ENCODE results near the gene DIO1.

Gene DIO1

DNA sequence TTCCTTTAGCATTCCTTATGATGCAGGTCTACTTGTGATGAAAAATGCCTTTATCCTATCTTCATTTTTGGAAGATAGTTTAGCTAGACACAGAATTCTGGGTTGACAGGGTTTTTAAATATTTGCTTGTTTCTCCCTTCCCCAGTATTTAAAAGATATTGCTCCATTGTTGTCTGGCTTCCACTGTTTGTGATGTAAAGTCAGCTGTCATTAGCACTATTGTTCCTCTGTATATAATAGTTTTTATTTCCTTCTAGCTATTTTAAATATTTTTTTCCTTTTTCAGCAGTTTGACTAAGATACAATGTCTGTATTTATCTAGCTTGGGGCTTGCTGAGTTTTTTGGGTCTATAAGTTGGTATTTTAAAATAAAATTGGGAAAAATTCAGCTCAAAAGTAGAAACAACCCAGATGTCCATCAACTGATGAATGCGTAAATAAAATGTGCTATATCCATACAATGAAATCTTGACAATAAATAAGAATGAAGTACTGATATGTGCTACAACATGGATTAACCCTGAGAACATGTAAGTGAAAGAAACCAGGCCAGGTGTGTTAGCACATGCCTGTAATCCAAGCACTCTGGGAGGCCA, 40.3 kb downstream of the DIO1 start:
- DNase-seq (ENCODE audit: extremely low spot score) = no peak
- ChIA-PET CTCF (interaction anchor here (0.8 to 2.2 kb wide), 7 partner anchors 9 to 74 kb away, joined by 3 to 7 read pairs (median 3); partner anchors contain the start of gene IFT25), POLR2A (no interaction called here)
- TF ChIP-seq, protein P1, sequence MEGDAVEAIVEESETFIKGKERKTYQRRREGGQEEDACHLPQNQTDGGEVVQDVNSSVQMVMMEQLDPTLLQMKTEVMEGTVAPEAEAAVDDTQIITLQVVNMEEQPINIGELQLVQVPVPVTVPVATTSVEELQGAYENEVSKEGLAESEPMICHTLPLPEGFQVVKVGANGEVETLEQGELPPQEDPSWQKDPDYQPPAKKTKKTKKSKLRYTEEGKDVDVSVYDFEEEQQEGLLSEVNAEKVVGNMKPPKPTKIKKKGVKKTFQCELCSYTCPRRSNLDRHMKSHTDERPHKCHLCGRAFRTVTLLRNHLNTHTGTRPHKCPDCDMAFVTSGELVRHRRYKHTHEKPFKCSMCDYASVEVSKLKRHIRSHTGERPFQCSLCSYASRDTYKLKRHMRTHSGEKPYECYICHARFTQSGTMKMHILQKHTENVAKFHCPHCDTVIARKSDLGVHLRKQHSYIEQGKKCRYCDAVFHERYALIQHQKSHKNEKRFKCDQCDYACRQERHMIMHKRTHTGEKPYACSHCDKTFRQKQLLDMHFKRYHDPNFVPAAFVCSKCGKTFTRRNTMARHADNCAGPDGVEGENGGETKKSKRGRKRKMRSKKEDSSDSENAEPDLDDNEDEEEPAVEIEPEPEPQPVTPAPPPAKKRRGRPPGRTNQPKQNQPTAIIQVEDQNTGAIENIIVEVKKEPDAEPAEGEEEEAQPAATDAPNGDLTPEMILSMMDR (IDR thresholded peaks at IDR 0.05; ENCODE audit: control extremely low read depth, extremely low read depth, low read depth, missing control alignments) = no peak

DNA sequence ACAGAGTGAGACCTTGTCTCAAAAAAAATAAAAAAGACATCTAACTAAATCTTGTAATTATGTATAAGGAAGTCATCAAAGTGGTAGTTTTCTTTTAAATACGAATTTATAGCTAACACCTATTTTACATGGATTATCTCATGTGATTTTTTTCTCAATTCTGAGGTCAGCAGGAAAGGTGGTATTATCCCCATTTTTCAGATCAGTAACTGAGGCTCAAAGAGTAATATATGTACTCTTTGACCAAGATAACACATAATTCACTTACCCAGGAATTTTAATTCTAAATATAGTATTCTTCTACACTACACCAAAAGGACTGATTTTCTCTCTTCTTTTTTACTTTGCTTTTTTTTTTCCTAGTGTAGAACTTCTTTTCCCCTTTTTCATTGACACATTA, 42.4 kb downstream of the DIO1 start:
- TF ChIP-seq, protein P1 (IDR thresholded peaks at IDR 0.05; ENCODE audit: control extremely low read depth, extremely low read depth, low read depth, missing control alignments) = no peak
- CTCF ChIA-PET = interaction anchor here (1.0 to 1.8 kb wide), 2 partner anchors 9 kb away, joined by 3 to 4 read pairs; partner anchors contain the start of gene IFT25
- DNase-seq (ENCODE audit: extremely low spot score) = no peak
- POLR2A ChIA-PET = no interaction called here

DNA sequence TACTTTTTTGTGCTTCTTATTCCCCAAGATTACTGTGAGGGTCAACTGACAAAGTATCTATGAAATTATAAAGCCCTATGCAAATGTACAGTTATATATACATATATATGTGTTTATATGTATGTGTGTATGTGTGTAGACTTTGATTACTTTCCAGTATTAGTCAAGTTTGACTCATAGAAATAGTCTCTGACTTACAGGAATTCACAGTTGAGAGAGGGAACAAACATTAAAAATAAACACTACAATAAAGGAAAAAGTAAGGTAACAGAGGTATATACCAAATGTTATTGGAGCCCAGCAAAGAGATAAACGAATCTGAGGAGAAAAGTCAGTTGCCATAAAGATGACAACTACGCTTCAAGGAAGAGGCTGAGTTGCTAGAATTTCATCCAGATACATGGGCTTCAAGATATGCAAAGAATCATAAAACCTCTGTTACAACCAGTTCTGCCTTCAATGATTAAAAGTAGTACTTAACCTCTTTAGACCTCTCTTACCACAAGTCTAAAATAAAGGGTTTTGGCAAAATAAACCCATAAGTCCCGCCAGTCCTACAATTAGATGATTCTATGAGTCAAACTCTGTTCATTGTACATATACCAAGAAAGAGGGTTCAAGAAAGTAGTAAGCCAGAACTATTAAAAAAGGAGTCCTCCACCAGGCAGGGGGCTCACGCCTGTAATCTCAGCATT, 44.3 kb downstream of the DIO1 start:
- DNase-seq (ENCODE audit: extremely low spot score) = no peak
- TF ChIP-seq, protein P1 (IDR thresholded peaks at IDR 0.05; ENCODE audit: control extremely low read depth, extremely low read depth, low read depth, missing control alignments) = no peak
- CTCF ChIA-PET = no interaction called here
- POLR2A ChIA-PET = no interaction called here

DNA sequence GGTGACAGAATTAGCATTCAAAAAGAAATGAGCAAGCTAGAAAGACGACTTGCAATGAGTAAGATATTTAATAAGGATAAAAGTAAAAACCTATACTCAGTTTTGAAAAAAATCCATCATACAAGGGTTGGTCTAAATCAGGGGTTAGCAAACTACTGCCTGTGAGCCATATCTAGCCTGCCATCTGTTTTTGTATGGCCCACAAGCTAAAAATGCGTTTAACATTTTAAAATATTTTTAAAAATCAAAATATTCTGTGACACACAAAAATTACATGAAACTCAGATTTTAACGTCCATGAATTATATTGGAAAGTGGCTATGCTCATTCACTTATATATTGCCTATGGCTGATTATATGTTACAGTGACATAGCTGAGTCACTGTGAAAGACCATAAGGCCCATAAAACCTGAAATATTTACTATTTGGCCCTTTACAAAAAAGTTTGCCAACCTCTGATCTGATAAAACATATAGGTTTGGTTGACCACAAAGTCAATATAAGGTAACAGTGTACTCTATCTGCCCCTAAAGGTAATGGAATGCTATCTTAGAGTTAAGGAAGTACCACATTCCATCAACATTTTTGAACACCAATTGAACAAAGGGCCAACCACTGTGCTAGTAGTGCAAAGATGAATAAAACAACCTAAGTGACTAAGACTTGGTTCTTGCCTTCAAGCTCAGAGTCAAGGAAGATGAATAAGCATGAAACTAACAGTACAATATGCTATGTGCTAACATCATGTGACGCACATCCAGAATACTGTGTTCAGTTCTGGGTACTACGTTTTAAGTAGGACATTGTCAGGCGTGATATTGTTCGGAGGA, 48.4 kb downstream of the DIO1 start:
- CTCF ChIA-PET = interaction anchor here (1.0 to 2.9 kb wide), 7 partner anchors 8 to 82 kb away, joined by 3 to 7 read pairs (median 4); no protein-coding TSS in a partner anchor
- POLR2A ChIA-PET = no interaction called here
- TF ChIP-seq, protein P1 (IDR thresholded peaks at IDR 0.05; ENCODE audit: control extremely low read depth, extremely low read depth, low read depth, missing control alignments) = no peak
- DNase-seq (ENCODE audit: extremely low spot score) = no peak

DNA sequence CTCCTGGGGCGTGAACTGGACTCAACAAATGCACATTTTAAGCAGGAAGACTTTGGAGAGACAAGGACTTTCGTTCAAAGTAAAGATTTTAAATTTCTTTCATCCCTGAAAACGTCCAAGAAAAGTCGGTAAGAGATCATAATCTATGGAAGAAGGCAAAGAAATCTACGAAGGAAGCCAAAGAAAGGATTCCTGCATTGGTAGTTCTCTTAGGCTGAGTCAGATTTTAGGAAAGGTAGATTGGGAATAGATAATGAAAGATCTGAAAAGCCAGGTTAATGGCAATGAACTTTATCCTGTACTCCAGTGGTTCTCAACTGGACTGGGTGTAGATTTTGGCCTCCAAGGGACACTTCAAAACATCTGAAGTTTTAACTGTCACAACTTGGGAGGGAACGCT, 49.1 kb downstream of the DIO1 start:
- ChIA-PET CTCF (interaction anchor here (1.5 to 3.1 kb wide), 3 partner anchors 9 to 82 kb away, joined by 4 to 11 read pairs (median 7); no protein-coding TSS in a partner anchor), POLR2A (no interaction called here)
- TF ChIP-seq, protein P1 (IDR thresholded peaks at IDR 0.05; ENCODE audit: control extremely low read depth, extremely low read depth, low read depth, missing control alignments) = no peak
- DNase-seq (ENCODE audit: extremely low spot score) = no peak

DNA sequence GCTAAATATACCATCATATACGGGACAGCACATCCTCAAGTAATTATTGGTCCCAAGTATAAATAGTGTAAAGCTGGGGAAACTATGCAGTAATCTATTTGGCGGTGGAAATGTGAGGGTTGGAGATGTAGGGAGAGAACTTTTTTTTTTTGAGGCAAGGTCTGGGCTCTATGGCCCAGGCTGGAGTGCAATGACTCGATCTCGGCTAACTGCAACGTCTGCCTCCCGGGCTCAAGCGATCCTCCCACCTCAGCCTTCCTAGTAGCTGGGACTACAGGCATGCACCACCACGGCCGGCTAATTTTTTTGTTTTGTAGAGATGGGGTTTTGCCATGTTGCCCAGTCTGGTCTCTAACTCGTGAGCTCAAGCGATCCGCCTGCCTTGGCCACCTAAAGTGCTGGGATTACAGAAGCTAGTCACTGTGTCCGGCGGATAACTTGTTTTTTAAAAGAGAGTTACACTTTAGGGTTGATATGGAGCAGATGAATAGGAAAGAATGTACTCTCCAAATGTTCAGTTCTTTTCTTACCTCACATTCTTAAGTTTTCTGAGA, 49.6 kb downstream of the DIO1 start:
- ChIA-PET POLR2A (no interaction called here), CTCF (interaction anchor here (0.8 to 3.2 kb wide), 6 partner anchors 10 to 111 kb away, joined by 3 to 24 read pairs (median 9); no protein-coding TSS in a partner anchor)
- TF ChIP-seq, protein P1 (IDR thresholded peaks at IDR 0.05; ENCODE audit: control extremely low read depth, extremely low read depth, low read depth, missing control alignments) = no peak
- no peak for DNase-seq (ENCODE audit: extremely low spot score)
